ENCODE results near the gene PPEF1.

The PPEF1 gene, protein sequence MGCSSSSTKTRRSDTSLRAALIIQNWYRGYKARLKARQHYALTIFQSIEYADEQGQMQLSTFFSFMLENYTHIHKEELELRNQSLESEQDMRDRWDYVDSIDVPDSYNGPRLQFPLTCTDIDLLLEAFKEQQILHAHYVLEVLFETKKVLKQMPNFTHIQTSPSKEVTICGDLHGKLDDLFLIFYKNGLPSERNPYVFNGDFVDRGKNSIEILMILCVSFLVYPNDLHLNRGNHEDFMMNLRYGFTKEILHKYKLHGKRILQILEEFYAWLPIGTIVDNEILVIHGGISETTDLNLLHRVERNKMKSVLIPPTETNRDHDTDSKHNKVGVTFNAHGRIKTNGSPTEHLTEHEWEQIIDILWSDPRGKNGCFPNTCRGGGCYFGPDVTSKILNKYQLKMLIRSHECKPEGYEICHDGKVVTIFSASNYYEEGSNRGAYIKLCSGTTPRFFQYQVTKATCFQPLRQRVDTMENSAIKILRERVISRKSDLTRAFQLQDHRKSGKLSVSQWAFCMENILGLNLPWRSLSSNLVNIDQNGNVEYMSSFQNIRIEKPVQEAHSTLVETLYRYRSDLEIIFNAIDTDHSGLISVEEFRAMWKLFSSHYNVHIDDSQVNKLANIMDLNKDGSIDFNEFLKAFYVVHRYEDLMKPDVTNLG

DNA sequence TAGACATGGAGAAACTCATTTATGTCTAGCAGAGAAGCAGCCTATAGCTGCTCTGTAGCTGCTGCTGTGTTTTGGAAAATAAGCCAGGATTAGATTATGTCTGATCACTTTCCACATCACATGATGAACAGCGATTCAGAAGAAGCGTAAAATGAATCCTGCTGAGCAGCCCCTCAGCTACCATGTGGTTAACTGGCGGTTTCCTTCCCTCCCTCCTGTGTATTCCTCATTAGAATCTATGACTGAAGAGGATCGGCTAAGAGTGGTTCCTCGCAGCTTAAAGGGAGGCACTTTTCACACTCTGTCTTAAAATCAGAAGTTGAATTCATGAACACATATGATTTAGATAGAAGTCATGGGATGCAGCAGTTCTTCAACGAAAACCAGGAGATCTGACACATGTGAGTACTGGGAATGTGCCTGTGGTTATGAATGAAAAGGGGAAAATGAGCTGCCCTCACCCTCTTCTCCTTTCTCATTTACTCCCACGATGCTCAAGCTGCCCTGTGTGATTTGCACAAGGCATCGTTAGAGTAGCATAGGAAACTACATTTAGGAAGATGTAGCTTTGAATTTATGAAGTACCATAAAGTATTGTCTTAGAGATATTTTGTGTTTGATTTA lies at the start of gene PPEF1:
TSS of gene PPEF1 (plus strand) at position 220 of the 624 bp plus-strand sequence. CDS start at position 356, 136 bp downstream.
- no peak for DNase-seq

GRCh38 chrX:18661273-18661672 lies 46.2 kb upstream of the PPEF1 start:
- no peak for DNase-seq

DNA sequence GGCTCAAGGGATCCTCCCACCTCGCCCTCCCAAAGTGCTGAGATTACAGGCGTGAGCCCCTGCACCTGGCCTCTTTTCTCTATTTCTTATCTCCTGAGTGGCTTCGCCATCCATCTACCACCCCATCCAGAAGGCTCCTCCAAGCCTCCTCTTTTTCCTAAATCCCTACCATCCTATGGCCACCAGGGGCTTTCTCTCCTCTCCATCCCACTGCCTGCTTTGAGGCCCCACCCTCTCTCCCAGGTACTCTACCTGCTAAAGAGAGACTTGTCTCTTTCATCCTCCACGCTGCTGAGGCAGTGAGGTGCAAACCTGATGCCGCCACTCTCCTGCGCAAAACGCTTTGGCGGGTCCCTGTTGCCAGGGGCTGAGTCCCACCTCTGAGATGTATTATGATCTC lies 42.5 kb upstream of the PPEF1 start:
- no peak for DNase-seq

- DNase-seq, result no peak
These were observed 40.8 kb upstream of the PPEF1 start for GRCh38 chrX:18666614-18667013.

DNA sequence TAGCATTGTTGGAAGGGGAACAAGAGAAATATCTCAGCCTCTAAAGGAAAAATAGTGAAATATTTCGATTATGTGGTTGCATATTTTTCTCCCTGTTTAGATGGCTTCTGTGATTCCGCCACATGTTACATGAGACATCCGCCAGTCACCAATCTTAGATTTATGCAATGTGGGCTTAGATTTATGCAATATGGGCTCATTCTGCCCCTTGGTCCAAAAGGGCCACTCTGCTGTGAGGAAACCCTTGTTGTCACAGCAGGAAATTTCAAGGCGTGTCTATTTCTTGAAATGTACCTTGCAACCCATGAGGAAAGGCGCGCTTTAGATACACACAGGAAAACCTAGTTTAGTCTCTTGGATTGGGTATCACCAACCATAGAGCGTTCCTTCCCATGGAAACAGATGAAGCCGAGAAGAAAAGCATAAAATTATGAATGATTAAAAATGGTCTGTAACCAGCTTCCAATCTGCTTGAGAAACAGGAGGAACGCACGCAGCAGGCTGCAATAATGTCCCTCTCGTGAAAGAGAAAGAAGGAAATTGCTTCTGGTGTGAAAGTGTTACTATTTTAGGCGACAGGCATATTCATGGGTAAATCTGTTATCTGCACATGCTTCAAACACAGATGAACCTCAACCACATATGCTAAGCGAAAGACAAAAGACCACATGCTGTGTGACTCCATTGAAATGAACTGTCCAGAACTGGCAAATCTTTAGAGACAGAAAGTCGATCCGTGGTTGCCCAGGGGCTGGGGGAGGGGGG lies 39.2 kb upstream of the PPEF1 start:
- DNase-seq, result no peak

GRCh38 chrX:18672008-18672407 lies 35.4 kb upstream of the PPEF1 start, which contains the start of gene RS1:
Gene RS1, minus strand, starts transcription at chrX:18672108. Its CDS starts 40 bp downstream, at chrX:18672068.
- DNase-seq, result no peak

DNA sequence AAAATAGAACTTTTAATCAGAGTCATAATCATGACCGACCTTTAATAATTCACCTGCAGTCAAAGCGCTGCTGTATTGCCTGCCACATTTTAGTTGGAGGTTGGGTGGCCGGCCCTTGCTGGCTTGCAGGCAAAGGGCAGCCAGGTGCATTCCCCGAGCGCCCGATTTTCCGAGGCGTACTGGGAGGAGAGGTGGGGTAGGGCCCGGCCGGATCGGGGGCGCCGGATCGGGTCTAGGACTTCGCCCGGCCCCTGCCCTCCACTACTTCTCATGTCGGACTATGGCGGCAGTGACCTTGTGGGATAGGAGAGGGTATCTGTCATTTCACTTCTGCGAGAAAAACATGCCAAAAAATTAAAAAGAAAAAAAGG lies 33.0 kb upstream of the PPEF1 start:
- DNase-seq, result no peak

DNA sequence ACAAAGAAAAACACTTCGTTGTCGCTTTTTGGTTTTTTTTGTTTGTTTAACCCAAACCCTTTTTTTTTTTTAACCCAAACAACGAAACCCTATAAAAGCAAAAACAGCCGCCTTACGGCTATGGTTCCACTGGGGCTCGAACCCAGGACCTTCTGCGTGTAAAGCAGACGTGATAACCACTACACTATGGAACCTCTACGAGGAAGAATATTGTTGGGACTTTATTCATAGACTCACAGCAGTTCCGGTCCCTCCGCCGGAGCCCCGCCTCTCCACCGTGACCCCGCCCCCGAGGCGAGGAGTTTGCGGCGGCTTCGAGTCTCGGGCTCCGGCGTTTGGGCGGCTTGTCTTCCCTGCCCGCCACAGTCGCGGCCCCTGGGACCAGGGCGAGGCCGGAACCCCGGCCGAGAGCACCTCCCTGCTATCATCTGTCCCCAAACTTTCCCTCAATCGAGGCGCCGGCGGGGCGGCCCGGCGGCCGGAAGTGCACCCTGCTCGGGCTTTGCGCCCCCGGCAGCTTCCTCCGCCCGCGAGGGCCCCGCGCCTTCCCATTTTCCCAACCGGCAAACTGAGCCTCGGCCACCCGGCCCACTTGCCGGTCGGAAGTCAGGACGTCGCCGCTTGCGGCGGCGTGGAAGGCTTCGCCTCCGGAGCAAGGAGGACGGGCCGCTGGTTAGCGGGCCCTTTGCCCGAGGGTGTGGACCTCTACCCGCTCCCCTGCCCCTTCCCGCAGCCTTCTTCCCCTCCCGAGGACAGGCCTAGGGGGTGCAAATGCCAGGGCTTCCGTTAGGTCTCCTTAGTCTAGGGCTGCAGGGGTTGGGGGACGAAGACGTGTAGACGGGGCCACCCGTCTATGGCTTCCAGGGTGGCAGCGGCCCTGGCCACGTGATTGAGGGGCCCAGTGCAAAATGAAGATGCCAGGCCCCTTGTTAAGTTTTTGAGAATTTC lies 32.4 kb upstream of the PPEF1 start:
- DNase-seq, result no peak

- DNase-seq, result no peak
These were observed 31.4 kb upstream of the PPEF1 start for GRCh38 chrX:18676050-18676449.

DNA sequence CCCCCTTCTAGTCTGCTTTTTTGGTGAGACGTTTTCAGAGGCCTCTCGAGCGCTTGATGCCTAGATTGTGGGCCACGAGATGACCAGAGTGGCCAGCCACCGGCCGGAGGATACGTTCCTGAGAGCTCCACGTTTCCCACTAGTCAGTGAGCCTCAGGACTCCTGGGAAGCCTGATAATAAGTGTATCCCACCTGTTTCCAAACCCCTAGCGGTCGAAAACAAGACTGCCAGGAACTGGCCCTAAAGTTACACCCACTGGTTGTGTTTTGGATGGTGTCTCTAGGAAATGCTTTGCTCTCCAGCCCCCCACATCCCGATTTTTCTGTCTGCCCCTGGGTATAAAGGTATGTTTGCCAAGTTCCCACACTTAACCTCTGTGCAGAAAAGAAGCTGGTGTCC lies 31.0 kb upstream of the PPEF1 start:
- DNase-seq, result no peak

DNA sequence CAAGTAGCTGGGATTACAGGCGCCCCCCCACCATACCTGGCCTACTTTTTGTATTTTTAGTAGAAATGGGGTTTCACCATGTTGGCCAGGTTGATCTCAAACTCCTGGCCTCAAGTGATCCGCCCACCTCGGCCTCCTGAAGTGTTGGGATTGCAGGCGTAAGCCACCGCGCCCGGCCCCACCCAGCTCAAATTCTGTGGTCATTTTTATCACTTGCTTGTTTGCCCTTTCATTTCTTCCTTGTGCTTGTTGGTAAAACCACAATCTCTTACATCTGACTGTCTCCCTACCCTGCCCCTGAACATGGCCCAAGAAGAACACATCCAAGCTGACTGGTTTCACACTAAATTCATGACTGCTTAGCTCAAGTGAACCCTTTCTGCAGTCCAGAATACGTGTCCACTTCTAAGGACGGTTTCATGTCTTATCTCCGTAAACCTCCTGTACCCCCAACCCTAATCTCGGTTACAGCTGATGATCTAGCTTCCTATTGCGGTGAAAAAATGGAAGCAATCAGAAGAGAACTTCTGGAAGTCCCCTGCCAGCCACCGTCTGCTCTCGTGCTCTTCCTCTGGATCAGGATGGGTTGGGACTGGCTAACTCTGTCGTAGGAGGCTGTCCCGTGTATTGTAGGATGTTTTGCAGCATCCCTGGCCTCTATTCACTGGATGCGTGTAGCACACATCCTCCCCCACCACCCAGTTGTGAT lies 30.1 kb upstream of the PPEF1 start:
- DNase-seq, result no peak

GRCh38 chrX:18681996-18682395 lies 25.4 kb upstream of the PPEF1 start:
- DNase-seq, result no peak

DNA sequence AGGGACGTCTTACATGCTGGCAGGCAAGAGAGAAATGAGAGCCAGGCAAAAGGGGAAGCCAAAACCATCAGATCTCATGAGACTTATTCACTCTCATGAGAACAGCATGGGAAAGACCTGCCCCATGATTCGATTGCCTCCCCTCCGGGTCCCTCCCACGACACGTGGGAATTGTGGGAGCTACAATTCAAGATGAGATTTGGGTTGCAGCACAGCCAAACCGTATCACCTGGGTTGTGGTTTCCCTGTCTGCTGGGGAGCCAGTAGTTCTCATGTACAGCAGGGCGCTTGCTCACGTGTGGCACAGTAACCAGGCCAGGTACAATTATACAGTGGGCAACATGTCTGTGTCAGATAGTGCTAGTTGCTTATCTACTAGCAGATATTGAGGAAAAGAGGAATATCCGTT lies 24.5 kb upstream of the PPEF1 start:
- DNase-seq, result no peak

DNA sequence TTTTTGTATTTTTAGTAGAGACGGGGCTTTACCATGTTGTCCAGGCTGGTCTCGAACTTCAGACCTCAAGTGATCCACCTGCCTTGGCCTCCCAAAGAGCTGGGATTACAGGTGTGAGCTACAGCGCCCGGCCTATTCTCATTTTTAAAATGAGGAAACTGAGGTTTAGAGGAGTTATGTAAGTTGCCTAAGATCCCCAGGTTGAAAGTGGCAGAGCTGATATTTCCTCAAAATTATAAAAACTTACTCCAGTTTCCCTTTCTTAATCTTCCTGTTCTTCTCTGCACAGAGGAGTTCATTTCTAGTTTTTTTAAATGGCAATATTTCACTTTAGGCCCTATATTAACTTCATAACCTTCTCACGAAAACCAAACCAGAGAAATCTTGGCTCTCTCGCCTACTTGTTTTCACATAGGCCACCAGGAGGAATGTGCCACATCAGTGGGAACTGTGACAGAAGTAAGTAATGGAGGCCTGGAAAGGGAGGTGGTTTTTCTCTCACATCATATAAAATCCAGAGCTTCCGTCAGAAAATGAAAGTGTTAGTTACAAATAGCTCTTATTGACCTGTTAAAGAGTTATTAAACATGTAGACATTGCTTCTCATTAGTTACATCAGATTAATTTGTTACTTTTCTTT lies 19.5 kb upstream of the PPEF1 start:
- DNase-seq, result no peak

- DNase-seq, result no peak
These were observed 16.0 kb upstream of the PPEF1 start for GRCh38 chrX:18691431-18691830.

GRCh38 chrX:18692541-18692940 lies 14.9 kb upstream of the PPEF1 start:
- DNase-seq, result no peak

- DNase-seq, result no peak
These were observed 10.8 kb upstream of the PPEF1 start for GRCh38 chrX:18696653-18697052.

DNA sequence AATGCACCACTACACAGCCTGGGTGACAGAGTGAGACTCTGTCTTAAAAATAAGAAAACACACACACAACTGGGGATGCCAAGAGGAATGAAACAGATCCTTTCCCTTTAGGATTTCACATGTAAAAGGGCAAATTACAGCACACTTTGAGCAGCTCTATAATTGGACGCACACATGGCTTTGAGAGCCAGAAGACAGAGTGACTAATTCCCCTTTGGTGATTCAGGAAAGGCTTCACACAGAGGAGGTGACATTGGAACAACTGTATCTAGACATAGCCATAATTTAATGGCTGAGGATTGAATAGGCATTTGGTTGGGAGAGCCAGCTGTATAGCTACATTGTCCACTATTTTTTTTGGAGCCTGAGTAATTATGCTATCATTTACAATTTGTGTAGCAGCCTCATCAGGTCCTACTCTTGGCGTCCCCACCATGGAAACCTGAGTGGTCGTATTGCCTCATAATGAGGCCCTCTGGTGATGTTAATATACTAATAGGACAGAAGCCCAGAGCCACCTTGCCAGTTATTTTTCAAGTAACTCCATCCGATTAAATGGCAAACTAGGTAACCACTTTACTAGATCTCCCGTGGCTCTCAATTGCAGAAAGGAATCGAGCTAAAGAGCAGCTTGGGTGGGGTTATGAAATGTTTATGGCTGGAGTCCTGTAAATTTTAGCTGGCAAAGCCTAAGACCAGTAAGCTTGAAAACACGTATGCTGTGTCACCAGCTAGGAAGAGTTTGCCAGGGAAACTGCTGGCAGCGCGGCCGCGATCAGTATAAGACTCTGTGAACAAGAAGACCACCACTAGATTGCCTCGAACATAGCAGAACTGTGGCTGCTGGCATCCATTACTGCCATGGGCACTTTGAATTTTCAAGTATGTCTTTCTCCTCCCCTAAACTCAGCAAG lies 8.5 kb upstream of the PPEF1 start:
- DNase-seq, result no peak

DNA sequence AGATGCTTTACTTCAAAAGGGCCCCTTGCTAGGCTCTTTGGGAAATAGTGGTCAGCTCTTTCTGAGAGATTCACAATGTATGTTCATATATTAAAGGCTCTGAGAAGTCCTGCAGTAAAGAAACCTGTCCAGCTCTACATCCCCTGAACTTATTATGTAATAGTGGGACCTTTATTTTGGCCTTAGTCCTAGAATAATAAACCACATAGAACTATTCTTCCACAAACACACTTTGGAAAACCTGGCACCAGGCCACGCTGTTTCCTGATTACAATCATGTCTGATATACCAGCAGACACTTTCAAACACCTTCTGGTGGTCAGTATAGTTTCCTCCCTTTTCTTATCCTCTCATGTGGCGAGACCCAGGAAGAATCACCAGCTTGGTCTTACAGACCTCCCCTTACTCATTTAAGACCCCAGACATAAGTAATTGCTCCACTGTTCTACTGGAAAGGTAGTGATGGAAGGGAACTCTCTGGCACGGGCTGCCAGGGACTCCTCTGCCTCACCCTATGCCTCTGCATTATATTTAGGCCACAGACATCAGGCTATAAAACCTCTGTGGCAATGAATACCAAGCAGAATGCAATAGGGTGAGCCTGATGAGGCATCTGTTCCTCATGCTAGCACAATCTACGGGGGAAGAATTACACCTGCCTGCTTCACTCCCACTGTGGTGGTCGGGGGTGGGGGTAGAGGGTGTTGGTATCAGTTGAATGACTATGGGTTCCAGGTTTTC lies 5.7 kb upstream of the PPEF1 start:
- no peak for DNase-seq
